B cell (primary cell): ENCODE measurements around the gene LPXN.

Source experiments
- CTCF ChIP-seq: fragments of 200-600 bp; IDR thresholded peaks from one replicate; pipeline ENCODE4 v1.8.0; 2022; ENCODE audit warnings: antibody characterized with exemption, mild to moderate bottlenecking
- EZH2 ChIP-seq: IDR thresholded peaks from 2 replicates; pipeline ENCODE4 v1.6.1; 2012; ENCODE audit warnings: borderline replicate concordance, low read depth, mild to moderate bottlenecking, moderate library complexity, low read length; ENCODE audit not compliant: insufficient read depth, poor library complexity, severe bottlenecking

- TF ChIP-seq CTCF = no peak
- no peak for TF ChIP-seq EZH2
Observed at GRCh38 chr11:58525037-58525614, 50.5 kb downstream of the LPXN start.
